Measurements from ENCODE around the gene ASB7.
"Not testable (repeated sequence)": the region's sequence is repeated elsewhere in the genome, so short reads cannot be mapped to it uniquely, and the experiment has no call there.

ASB7 gene

GRCh38 chr15:100671858-100672543 is 69.6 kb downstream of the ASB7 start:
- DNase-seq (ENCODE audit: insufficient read length) (no peak), FAIRE-seq (no peak)
- TF ChIP-seq TAF1 (IDR thresholded peaks at IDR 0.05; ENCODE audit: borderline replicate concordance, low read depth, low read length) = no peak
- no peak for TF ChIP-seq POLR2A (IDR thresholded peaks at IDR 0.05; ENCODE audit: low read depth, low read length)
- TF ChIP-seq POLR2AphosphoS5 (IDR thresholded peaks at IDR 0.05; ENCODE audit: low read depth, low read length) = no peak

- no peak for DNase-seq (ENCODE audit: insufficient read length)
- no peak for TF ChIP-seq TAF1 (IDR thresholded peaks at IDR 0.05; ENCODE audit: borderline replicate concordance, low read depth, low read length)
- FAIRE-seq = no peak
Observed at GRCh38 chr15:100672959-100673358, 70.6 kb downstream of the ASB7 start.

- FAIRE-seq; DNase-seq (ENCODE audit: insufficient read length): not testable (repeated sequence)
Observed at GRCh38 chr15:100679151-100679550, 76.8 kb downstream of the ASB7 start.

GRCh38 chr15:100680726-100681125 is 78.3 kb downstream of the ASB7 start:
- DNase-seq (ENCODE audit: insufficient read length) (no peak), FAIRE-seq (no peak)
- TF ChIP-seq POLR2AphosphoS5 (IDR thresholded peaks at IDR 0.05; ENCODE audit: low read depth, low read length) = no peak
- no peak for TF ChIP-seq TAF1 (IDR thresholded peaks at IDR 0.05; ENCODE audit: borderline replicate concordance, low read depth, low read length)
- TF ChIP-seq POLR2A (IDR thresholded peaks at IDR 0.05; ENCODE audit: low read depth, low read length) = no peak

GRCh38 chr15:100681335-100681746 is 79.0 kb downstream of the ASB7 start:
- FAIRE-seq (no peak), DNase-seq (ENCODE audit: insufficient read length) (no peak)
- no peak for TF ChIP-seq TAF1 (IDR thresholded peaks at IDR 0.05; ENCODE audit: borderline replicate concordance, low read depth, low read length)
- no peak for TF ChIP-seq POLR2A (IDR thresholded peaks at IDR 0.05; ENCODE audit: low read depth, low read length)
- TF ChIP-seq POLR2AphosphoS5 (IDR thresholded peaks at IDR 0.05; ENCODE audit: low read depth, low read length) = no peak

- no peak for FAIRE-seq
- TF ChIP-seq POLR2AphosphoS5 (IDR thresholded peaks at IDR 0.05; ENCODE audit: low read depth, low read length) = no peak
- no peak for TF ChIP-seq POLR2A (IDR thresholded peaks at IDR 0.05; ENCODE audit: low read depth, low read length)
- no peak for TF ChIP-seq TAF1 (IDR thresholded peaks at IDR 0.05; ENCODE audit: borderline replicate concordance, low read depth, low read length)
- no peak for DNase-seq (ENCODE audit: insufficient read length)
Observed at GRCh38 chr15:100682468-100682867, 80.1 kb downstream of the ASB7 start.

GRCh38 chr15:100683434-100683833 is 81.0 kb downstream of the ASB7 start:
- TF ChIP-seq POLR2A (IDR thresholded peaks at IDR 0.05; ENCODE audit: low read depth, low read length) (no peak), POLR2AphosphoS5 (IDR thresholded peaks at IDR 0.05; ENCODE audit: low read depth, low read length) (no peak), TAF1 (IDR thresholded peaks at IDR 0.05; ENCODE audit: borderline replicate concordance, low read depth, low read length) (no peak)
- no peak for FAIRE-seq
- DNase-seq (ENCODE audit: insufficient read length) = no peak

GRCh38 chr15:100684591-100684990 is 82.2 kb downstream of the ASB7 start:
- FAIRE-seq (no peak), DNase-seq (ENCODE audit: insufficient read length) (no peak)
- TF ChIP-seq POLR2A (IDR thresholded peaks at IDR 0.05; ENCODE audit: low read depth, low read length) (no peak), POLR2AphosphoS5 (IDR thresholded peaks at IDR 0.05; ENCODE audit: low read depth, low read length) (no peak), TAF1 (IDR thresholded peaks at IDR 0.05; ENCODE audit: borderline replicate concordance, low read depth, low read length) (no peak)

GRCh38 chr15:100686021-100686724 is 83.8 kb downstream of the ASB7 start:
- no peak for DNase-seq (ENCODE audit: insufficient read length)
- TF ChIP-seq TAF1 (IDR thresholded peaks at IDR 0.05; ENCODE audit: borderline replicate concordance, low read depth, low read length) = no peak
- FAIRE-seq = no peak

GRCh38 chr15:100686725-100687473 is 84.5 kb downstream of the ASB7 start:
- DNase-seq (ENCODE audit: insufficient read length) (no peak), FAIRE-seq (no peak)
- TF ChIP-seq POLR2AphosphoS5 (IDR thresholded peaks at IDR 0.05; ENCODE audit: low read depth, low read length) (no peak), POLR2A (IDR thresholded peaks at IDR 0.05; ENCODE audit: low read depth, low read length) (no peak), TAF1 (IDR thresholded peaks at IDR 0.05; ENCODE audit: borderline replicate concordance, low read depth, low read length) (no peak)

- TF ChIP-seq POLR2A (IDR thresholded peaks at IDR 0.05; ENCODE audit: low read depth, low read length) = no peak
- DNase-seq (ENCODE audit: insufficient read length) = no peak
- FAIRE-seq = no peak
Observed at GRCh38 chr15:100687582-100688141, 85.3 kb downstream of the ASB7 start.

GRCh38 chr15:100688549-100689120 is 86.2 kb downstream of the ASB7 start:
- TF ChIP-seq POLR2A (IDR thresholded peaks at IDR 0.05; ENCODE audit: low read depth, low read length) = no peak
- TF ChIP-seq TAF1 (IDR thresholded peaks at IDR 0.05; ENCODE audit: borderline replicate concordance, low read depth, low read length) = no peak
- no peak for TF ChIP-seq POLR2AphosphoS5 (IDR thresholded peaks at IDR 0.05; ENCODE audit: low read depth, low read length)
- FAIRE-seq = no peak
- no peak for DNase-seq (ENCODE audit: insufficient read length)

All from GM12892 (cell line).